IMR-90 (cell line): Measurements from ENCODE around the gene CD8B2. TPM values are rescaled to one million over a fixed set of nuclear protein-coding genes. Genes with fewer than 3 reads are reported as not detected.

ENCODE experiments used
- ATAC-seq: fragments of 200-7000 bp; cut with Tn5 transposase; 2 replicates; pipeline ENCODE4 v1.9.1; 2020; ENCODE audit warnings: low read depth, mild to moderate bottlenecking, moderate library complexity
- BruUV-seq: library from RNA; stranded (reverse); fragments of 400-500 nt; replicated peaks from 2 replicates; lab custom pipeline; 2021; lab: Mats Ljungman, UMichigan
- CTCF ChIA-PET: fragments of 300-600 bp; formaldehyde crosslinking; extraction: SDS; loops from one replicate; lab custom pipeline; 2021; ENCODE audit warnings: antibody characterized with exemption; lab: Yijun Ruan, JAX
- POLR2A ChIA-PET: fragments of 300-600 bp; sonication (Branson Sonifier 250); formaldehyde crosslinking; loops from one replicate; lab custom pipeline; 2022; ENCODE audit warnings: antibody characterized with exemption; ENCODE audit not compliant: unreplicated experiment; lab: Charles Lee
- DNase-seq: peaks from one replicate; pipeline ENCODE4 v3.0.0; 2013
- H2AFZ ChIP-seq: replicated peaks from 2 replicates; pipeline ENCODE3; 2013; ENCODE audit warnings: low read length, mild to moderate bottlenecking; ENCODE audit not compliant: poor library complexity
- H2AK5ac ChIP-seq: 2 replicates; pipeline ENCODE4 v1.6.1; 2013; ENCODE audit warnings: low read depth, low read length, inconsistent platforms
- H2AK9ac ChIP-seq: replicated peaks from 2 replicates; pipeline ENCODE3; 2013; ENCODE audit warnings: mild to moderate bottlenecking, low read depth, low read length, moderate library complexity; ENCODE audit not compliant: poor library complexity
- H2BK120ac ChIP-seq: 2 replicates; pipeline ENCODE4 v1.6.1; 2013; ENCODE audit warnings: low read depth, low read length, inconsistent platforms
- H2BK15ac ChIP-seq: 3 replicates; pipeline ENCODE4 v1.6.1; 2013; ENCODE audit warnings: low read depth, low read length, inconsistent platforms
- H2BK20ac ChIP-seq: 2 replicates; pipeline ENCODE4 v1.6.1; 2013; ENCODE audit warnings: low read depth, mild to moderate bottlenecking, inconsistent platforms, low read length, moderate library complexity
- H2BK5ac ChIP-seq: 2 replicates; pipeline ENCODE4 v1.6.1; 2013; ENCODE audit warnings: mild to moderate bottlenecking, low read depth, low read length, inconsistent platforms; ENCODE audit not compliant: poor library complexity, severe bottlenecking
- H3K14ac ChIP-seq: replicated peaks from 2 replicates; pipeline ENCODE4 v1.6.1; 2013; ENCODE audit warnings: low read depth, low read length, inconsistent platforms
- H3K18ac ChIP-seq: 2 replicates; pipeline ENCODE4 v1.6.1; 2013; ENCODE audit warnings: low read depth, low read length, control low read depth
- H3K23ac ChIP-seq: 2 replicates; pipeline ENCODE4 v1.6.1; 2013; ENCODE audit warnings: low read depth, low read length, inconsistent platforms
- H3K27ac ChIP-seq: 2 replicates; pipeline ENCODE4 v1.5.1; 2013; ENCODE audit warnings: mild to moderate bottlenecking, control low read depth, low read length; ENCODE audit not compliant: insufficient read depth
- H3K27me3 ChIP-seq: 2 replicates; pipeline ENCODE4 v1.6.1; 2013; ENCODE audit warnings: low read length; ENCODE audit not compliant: control insufficient read depth, insufficient read depth
- H3K36me3 ChIP-seq: 2 replicates; pipeline ENCODE4 v1.6.1; 2013; ENCODE audit warnings: low read length, mixed read lengths; ENCODE audit not compliant: control insufficient read depth, insufficient read depth
- H3K4ac ChIP-seq: 2 replicates; pipeline ENCODE4 v1.6.1; 2013; ENCODE audit warnings: low read depth, low read length, inconsistent platforms
- H3K4me1 ChIP-seq: 2 replicates; pipeline ENCODE4 v1.6.1; 2013; ENCODE audit warnings: low read length, mixed read lengths; ENCODE audit not compliant: control insufficient read depth, insufficient read depth
- H3K4me2 ChIP-seq: 2 replicates; pipeline ENCODE4 v1.6.1; 2013; ENCODE audit warnings: low read depth, mild to moderate bottlenecking, control low read depth, low read length, moderate library complexity
- H3K4me3 ChIP-seq: 2 replicates; pipeline ENCODE4 v1.5.1; 2013; ENCODE audit warnings: low read depth, mild to moderate bottlenecking, control low read depth, low read length, moderate library complexity; ENCODE audit not compliant: insufficient read depth
- H3K56ac ChIP-seq: 2 replicates; pipeline ENCODE4 v1.6.1; 2013; ENCODE audit warnings: low read length, inconsistent platforms; ENCODE audit not compliant: insufficient read depth; ENCODE audit errors: extremely low read depth
- H3K79me1 ChIP-seq, 2 experiments: 2 replicates each; pipeline ENCODE4 v1.6.1; 2013; ENCODE audit warnings: low read length in 2 of 2, inconsistent platforms in 1 of 2, low read depth in 1 of 2
- H3K9ac ChIP-seq: 2 replicates; pipeline ENCODE4 v1.6.1; 2013; ENCODE audit warnings: low read depth, low read length, control low read depth
- H3K9me1 ChIP-seq: 2 replicates; pipeline ENCODE4 v1.6.1; 2013; ENCODE audit warnings: low read length, inconsistent platforms; ENCODE audit not compliant: insufficient read depth
- H3K9me3 ChIP-seq: 2 replicates; pipeline ENCODE4 v1.6.1; 2013; ENCODE audit warnings: low read length; ENCODE audit not compliant: control insufficient read depth, insufficient read depth
- H4K20me1 ChIP-seq: 2 replicates; pipeline ENCODE4 v1.6.1; 2013; ENCODE audit warnings: low read length, inconsistent platforms; ENCODE audit not compliant: insufficient read depth
- H4K5ac ChIP-seq: 2 replicates; pipeline ENCODE4 v1.6.1; 2013; ENCODE audit warnings: mild to moderate bottlenecking, low read depth, low read length, control low read depth
- H4K8ac ChIP-seq, 2 experiments: 2 replicates each; pipeline ENCODE4 v1.6.1; 2013; ENCODE audit warnings: low read depth in 2 of 2, low read length in 2 of 2, control low read depth in 1 of 2, inconsistent platforms in 1 of 2
- H4K91ac ChIP-seq: 2 replicates; pipeline ENCODE4 v1.6.1; 2013; ENCODE audit warnings: low read depth, low read length, inconsistent platforms; ENCODE audit not compliant: insufficient read depth
- BHLHE40 ChIP-seq: fragments of 150-350 bp; IDR thresholded peaks from 2 replicates; pipeline ENCODE4 v1.6.1; 2016; ENCODE audit warnings: mild to moderate bottlenecking, low read depth, low read length
- CHD1 ChIP-seq: IDR thresholded peaks from 2 replicates; pipeline ENCODE4 v1.6.1; 2012; ENCODE audit warnings: low read depth, low read length, improper control_type of control experiment
- CTCF ChIP-seq: conservative IDR thresholded peaks from 2 replicates; pipeline ENCODE4 v1.5.1; 2012; ENCODE audit warnings: mild to moderate bottlenecking, low read depth, low read length, improper control_type of control experiment
- ELK1 ChIP-seq: fragments of 150-350 bp; IDR thresholded peaks from 2 replicates; pipeline ENCODE4 v1.6.1; 2016; ENCODE audit warnings: low read depth, mild to moderate bottlenecking, low read length, moderate library complexity, borderline replicate concordance
- FOS ChIP-seq: fragments of 150-350 bp; IDR thresholded peaks from 2 replicates; pipeline ENCODE4 v1.6.1; 2016; ENCODE audit warnings: low read depth, low read length
- MAFK ChIP-seq: IDR thresholded peaks from 2 replicates; pipeline ENCODE4 v1.6.1; 2012; ENCODE audit warnings: low read depth, low read length, improper control_type of control experiment
- MXI1 ChIP-seq: IDR thresholded peaks from 2 replicates; pipeline ENCODE4 v1.6.1; 2012; ENCODE audit warnings: low read depth, mild to moderate bottlenecking, low read length, moderate library complexity, borderline replicate concordance
- POLR2A ChIP-seq: IDR thresholded peaks from 2 replicates; pipeline ENCODE4 v1.6.1; 2012; ENCODE audit warnings: mild to moderate bottlenecking, low read depth, low read length
- RAD21 ChIP-seq: IDR thresholded peaks from 2 replicates; pipeline ENCODE4 v1.6.1; 2012; ENCODE audit warnings: low read length, improper control_type of control experiment
- RCOR1 ChIP-seq: IDR thresholded peaks from 2 replicates; pipeline ENCODE4 v1.6.1; 2012; ENCODE audit warnings: mild to moderate bottlenecking, low read length, improper control_type of control experiment; ENCODE audit not compliant: insufficient replicate concordance
- RFX5 ChIP-seq: IDR thresholded peaks from 2 replicates; pipeline ENCODE4 v1.8.0; 2012; ENCODE audit warnings: low read depth, mild to moderate bottlenecking, low read length, moderate library complexity
- WGBS, 2 experiments: methylation state at CpG; one replicate each; pipeline versions ENCODE4 v1.1.5 to v1.1.7; 2013; ENCODE audit warnings: missing lambda C conversion rate in 2 of 2; ENCODE audit not compliant: insufficient read length in 1 of 2; ENCODE audit errors: extremely low coverage in 2 of 2; 5-methylcytosine and 5-hydroxymethylcytosine counted together
- dilution Hi-C: fragments of 300-500 bp; cut with HindIII; formaldehyde crosslinking; loops from one replicate; pipeline ENCODE4 v1.14.3; 2018; ENCODE audit warnings: low sequenced_read_pairs; ENCODE audit not compliant: unreplicated experiment
- in situ Hi-C: fragments of 300-500 bp; cut with MboI; formaldehyde crosslinking; loops from 3 replicates; pipeline ENCODE4 v1.14.3; 2019; ENCODE audit warnings: low sequenced_read_pairs, inconsistent platforms, mixed read lengths
- intact Hi-C: fragments of 100-400 bp; cut with micrococcal nuclease; formaldehyde crosslinking; loops from 2 replicates; pipeline ENCODE4 v1.10.0; 2022
- polyA plus RNA-seq, 3 experiments: library from polyadenylated mRNA; depleted of rRNA; stranded (reverse); fragments of >200 nt; gene quantifications; 2 replicates each; pipeline ENCODE4 v1.2.3, GENCODE V29; 2012; ENCODE audit warnings: low replicate concordance in 1 of 3
- total RNA-seq: library from RNA; depleted of rRNA; stranded (reverse); fragments of >200 nt; gene quantifications from 2 replicates; pipeline ENCODE4 v1.2.3, GENCODE V29; 2012

Gene CD8B2
- total and polyA plus RNA-seq, 2 of the 4 experiments (the other 2 are of a cell fraction): not detected

DNA sequence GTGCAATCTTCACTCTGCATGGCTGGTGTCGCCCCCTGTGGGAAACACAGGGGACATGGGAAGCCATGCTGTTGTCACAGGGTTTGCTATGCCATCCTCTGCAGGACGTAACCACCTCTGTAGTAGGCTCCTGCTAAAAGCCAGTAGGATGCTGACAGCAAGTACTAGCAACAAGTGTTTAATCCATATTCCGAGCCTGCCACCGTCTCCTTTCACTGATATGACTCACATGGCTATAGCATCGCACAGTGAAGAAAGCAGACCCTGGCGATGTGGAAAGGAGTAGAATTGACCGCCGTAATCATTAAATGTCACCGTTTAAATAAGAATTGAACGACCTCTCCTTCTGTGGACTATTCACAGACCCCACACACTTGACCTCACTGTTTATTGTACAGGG, 57.8 kb downstream of the CD8B2 start:
- dilution Hi-C loops: no loop called here
- no peak for ATAC-seq
- no TSS peak for BruUV-seq
- Histone ChIP-seq H3K79me1 (no peaks in the 10 kb centered on the region), H2BK15ac (no peak overlapping the region), H2AK9ac (peak overlapping the region; percentile 55), H3K4me2 (no peak overlapping the region), H3K23ac (no peak overlapping the region), H3K18ac (no peak overlapping the region), H3K56ac (no peak overlapping the region), H4K20me1 (no peaks in the 10 kb centered on the region), H3K4ac (no peak overlapping the region), H4K8ac (no peak overlapping the region), H3K27me3 (peaks cover 6% of the 10 kb centered on the region), H2BK120ac (no peak overlapping the region), H3K4me3 (no peak overlapping the region), H2BK5ac (no peak overlapping the region), H3K4me1 (no peaks in the 10 kb centered on the region), H4K91ac (no peak overlapping the region), H3K9me1 (no peaks in the 10 kb centered on the region), H2BK20ac (no peak overlapping the region), H3K27ac (no peak overlapping the region), H2AFZ (no peak overlapping the region), H3K14ac (no peak overlapping the region), H3K36me3 (no peaks in the 10 kb centered on the region), H3K9ac (no peak overlapping the region), H3K9me3 (no peaks in the 10 kb centered on the region), H2AK5ac (no peak overlapping the region), H4K5ac (no peak overlapping the region)
- ChIA-PET CTCF (no interaction called here), POLR2A (no interaction called here)
- no CpG with 5 or more reads among the region's 10 CpGs for WGBS, 2 experiments
- TF ChIP-seq POLR2A (no peak), RFX5 (no peak), RAD21 (no peak), MXI1 (no peak), BHLHE40 (no peak), CTCF (no peak), ELK1 (no peak), RCOR1 (no peak), FOS (no peak), CHD1 (no peak), MAFK (no peak)
- in situ Hi-C loops: loop anchor here (10.0 kb wide), 1 partner anchor 440 kb away; no protein-coding TSS in a partner anchor
- intact Hi-C loops: no loop called here
- no peak for DNase-seq
